ENCODE measurements around the gene TNFSF15.

GRCh38 chr9:114737118-114737517 is 68.7 kb downstream of the TNFSF15 start:
- TF ChIP-seq CTCF (IDR thresholded peaks at IDR 0.05) (no peak), POLR2A (IDR thresholded peaks at IDR 0.05) (no peak)

Data from adrenal gland (tissue), 5 donors.